ENCODE results near the gene ATRNL1. TPM values are rescaled to one million over a fixed set of nuclear protein-coding genes. Genes with fewer than 3 reads are reported as not detected.

ATRNL1 gene
- polyA plus RNA-seq, 3 donors = not detected

DNA sequence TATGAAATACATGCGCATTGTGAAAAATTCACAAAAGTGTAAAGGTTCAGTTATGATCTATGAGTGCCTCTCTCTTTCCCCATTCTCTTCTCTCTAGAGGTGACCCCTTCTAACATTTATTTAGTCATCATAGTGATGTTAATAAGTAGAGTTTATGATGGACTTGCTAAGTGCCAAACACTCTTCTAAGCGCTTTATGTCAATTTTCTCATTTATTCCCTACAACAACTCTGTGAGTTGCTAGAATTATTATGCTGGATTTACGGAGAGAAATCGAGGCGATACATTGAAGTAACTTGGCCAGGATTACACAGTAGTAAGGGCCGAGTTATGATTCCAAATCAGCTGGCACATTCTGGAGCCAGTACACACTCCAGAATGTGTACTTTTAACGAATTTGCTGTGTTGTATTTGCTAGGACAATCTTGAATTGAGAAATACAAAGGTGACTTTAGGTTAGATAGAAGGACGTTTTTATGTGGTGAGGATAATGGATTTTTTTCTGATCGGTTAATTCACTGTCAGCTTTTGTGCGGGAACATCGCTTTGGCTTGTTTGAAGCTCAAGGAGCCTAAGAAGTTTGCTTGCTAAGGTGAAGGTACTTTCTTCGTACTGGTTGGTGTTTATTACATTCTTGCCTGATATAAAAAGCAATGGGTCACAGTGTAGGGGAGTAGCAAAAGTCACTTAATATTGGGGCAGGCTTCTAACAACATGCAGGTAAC lies 1.4 kb downstream of the ATRNL1 start:
- H3K27ac Mint-ChIP-seq = no peak overlapping the region
- Histone ChIP-seq H2AFZ (ENCODE audit: insufficient read depth, low read depth, low read length, poor library complexity, severe bottlenecking) (no peak overlapping the region), H3K4me1 (ENCODE audit: control insufficient read depth in 1 of 2, insufficient read depth in 2 of 2, low read length in 2 of 2) (peaks cover 0 to 11% of the 10 kb centered on the region in 2 donors), H3K36me3 (replicated peaks in 1 of 2; ENCODE audit: control insufficient read depth in 1 of 2, insufficient read depth in 2 of 2, low read length in 2 of 2) (no peaks in the 10 kb centered on the region), H3K4me3 (replicated peaks in 1 of 3; ENCODE audit: low read depth in 2 of 3, low read length in 3 of 3) (no peak overlapping the region), H3K79me2 (ENCODE audit: insufficient read depth, low read length) (no peaks in the 10 kb centered on the region), H3K9me3 (replicated peaks in 1 of 2; ENCODE audit: control insufficient read depth in 1 of 2, insufficient read depth in 1 of 2, low read length in 2 of 2) (peaks cover 0 to 13% of the 10 kb centered on the region in 2 donors), H4K20me1 (ENCODE audit: insufficient read depth, low read length) (no peaks in the 10 kb centered on the region), H3K27ac (ENCODE audit: low read depth in 1 of 2, low read length in 2 of 2) (no peak overlapping the region), H3K27me3 (ENCODE audit: control insufficient read depth in 2 of 2, insufficient read depth in 2 of 2, low read length in 2 of 2) (peaks cover 54% of the 10 kb centered on the region in 2 donors), H3K9ac (ENCODE audit: insufficient read depth, low read length, poor library complexity, severe bottlenecking) (no peak overlapping the region), H3K4me2 (replicated peaks; ENCODE audit: extremely low read depth, low read length, poor library complexity, severe bottlenecking) (no peak overlapping the region)
- H3K4me1 Mint-ChIP-seq = peaks cover 2% of the 10 kb centered on the region
- peaks cover 0 to 3% of the 10 kb centered on the region in 2 donors for H3K36me3 Mint-ChIP-seq
- TF ChIP-seq, protein P1, sequence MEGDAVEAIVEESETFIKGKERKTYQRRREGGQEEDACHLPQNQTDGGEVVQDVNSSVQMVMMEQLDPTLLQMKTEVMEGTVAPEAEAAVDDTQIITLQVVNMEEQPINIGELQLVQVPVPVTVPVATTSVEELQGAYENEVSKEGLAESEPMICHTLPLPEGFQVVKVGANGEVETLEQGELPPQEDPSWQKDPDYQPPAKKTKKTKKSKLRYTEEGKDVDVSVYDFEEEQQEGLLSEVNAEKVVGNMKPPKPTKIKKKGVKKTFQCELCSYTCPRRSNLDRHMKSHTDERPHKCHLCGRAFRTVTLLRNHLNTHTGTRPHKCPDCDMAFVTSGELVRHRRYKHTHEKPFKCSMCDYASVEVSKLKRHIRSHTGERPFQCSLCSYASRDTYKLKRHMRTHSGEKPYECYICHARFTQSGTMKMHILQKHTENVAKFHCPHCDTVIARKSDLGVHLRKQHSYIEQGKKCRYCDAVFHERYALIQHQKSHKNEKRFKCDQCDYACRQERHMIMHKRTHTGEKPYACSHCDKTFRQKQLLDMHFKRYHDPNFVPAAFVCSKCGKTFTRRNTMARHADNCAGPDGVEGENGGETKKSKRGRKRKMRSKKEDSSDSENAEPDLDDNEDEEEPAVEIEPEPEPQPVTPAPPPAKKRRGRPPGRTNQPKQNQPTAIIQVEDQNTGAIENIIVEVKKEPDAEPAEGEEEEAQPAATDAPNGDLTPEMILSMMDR (IDR thresholded peaks at IDR 0.05) = no peak
- peaks cover 0 to 9% (median 0%) of the 10 kb centered on the region in 7 donors for H3K9me3 Mint-ChIP-seq
- intact Hi-C loops (cut with micrococcal nuclease) = no loop called here
- peaks cover 39 to 72% (median 51%) of the 10 kb centered on the region in 3 donors for H3K27me3 Mint-ChIP-seq (ENCODE audit: low read depth in 3 of 3)
- no peak for DNase-seq
- 47% methylated on average over 7 of the region's 12 CpGs for WGBS (ENCODE audit: insufficient coverage)
- peak overlapping the region in 1 of 2 donors; percentile 74 for H3K4me3 Mint-ChIP-seq

DNA sequence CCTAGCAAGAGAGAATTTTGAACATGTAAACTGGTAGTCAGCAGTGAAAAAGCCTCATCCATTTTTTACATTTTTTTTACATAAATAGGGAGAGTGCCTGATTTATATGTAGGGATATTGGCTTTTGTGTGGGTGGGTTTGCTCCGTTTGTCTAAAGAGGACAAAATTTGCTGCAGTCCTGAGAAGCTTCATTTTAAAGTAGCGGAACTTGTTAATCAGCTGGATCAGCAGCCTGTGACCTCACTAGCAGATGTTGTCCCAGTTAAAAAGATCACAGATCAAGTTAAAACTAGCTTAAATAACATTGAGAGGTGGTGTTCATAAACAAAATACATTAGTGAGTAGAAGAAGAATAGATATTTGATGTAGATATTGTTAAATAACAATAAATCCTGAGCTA lies 2.6 kb downstream of the ATRNL1 start:
- H3K4me2 ChIP-seq (replicated peaks; ENCODE audit: extremely low read depth, low read length, poor library complexity, severe bottlenecking) = no peak overlapping the region
- no peaks in the 10 kb centered on the region for H3K79me2 ChIP-seq (ENCODE audit: insufficient read depth, low read length)
- Mint-ChIP-seq H3K4me1 (peaks cover 2% of the 10 kb centered on the region), H3K4me3 (peak overlapping the region in 1 of 2 donors; percentile 9), H3K36me3 (peaks cover 0 to 3% of the 10 kb centered on the region in 2 donors), H3K27me3 (ENCODE audit: low read depth in 3 of 3) (peaks cover 45 to 66% (median 51%) of the 10 kb centered on the region in 3 donors), H3K27ac (no peak overlapping the region), H3K9me3 (peaks cover 0 to 9% (median 0%) of the 10 kb centered on the region in 7 donors)
- peaks cover 43 to 45% of the 10 kb centered on the region in 2 donors for H3K27me3 ChIP-seq (ENCODE audit: control insufficient read depth in 2 of 2, insufficient read depth in 2 of 2, low read length in 2 of 2)
- intact Hi-C loops (cut with micrococcal nuclease) = no loop called here
- H4K20me1 ChIP-seq (ENCODE audit: insufficient read depth, low read length) = no peaks in the 10 kb centered on the region
- no peak overlapping the region for H3K27ac ChIP-seq (ENCODE audit: low read depth in 1 of 2, low read length in 2 of 2)
- no peaks in the 10 kb centered on the region for H3K36me3 ChIP-seq (replicated peaks in 1 of 2; ENCODE audit: control insufficient read depth in 1 of 2, insufficient read depth in 2 of 2, low read length in 2 of 2)
- H3K4me3 ChIP-seq (replicated peaks in 1 of 3; ENCODE audit: low read depth in 2 of 3, low read length in 3 of 3) = no peak overlapping the region
- no peak for DNase-seq
- WGBS (ENCODE audit: insufficient coverage) = 55% methylated on average over 2 of the region's 2 CpGs
- H2AFZ ChIP-seq (ENCODE audit: insufficient read depth, low read depth, low read length, poor library complexity, severe bottlenecking) = no peak overlapping the region
- H3K9me3 ChIP-seq (replicated peaks in 1 of 2; ENCODE audit: control insufficient read depth in 1 of 2, insufficient read depth in 1 of 2, low read length in 2 of 2) = peaks cover 0 to 13% of the 10 kb centered on the region in 2 donors
- peaks cover 0 to 11% of the 10 kb centered on the region in 2 donors for H3K4me1 ChIP-seq (ENCODE audit: control insufficient read depth in 1 of 2, insufficient read depth in 2 of 2, low read length in 2 of 2)
- TF ChIP-seq, protein P1 (IDR thresholded peaks at IDR 0.05) = no peak
- H3K9ac ChIP-seq (ENCODE audit: insufficient read depth, low read length, poor library complexity, severe bottlenecking) = no peak overlapping the region

Measured in CD14-positive monocyte (primary cell).